K562 treated with DMSO at 1 percent for 4 hours (cell line): Measurements from ENCODE around the gene NPTX1. TPM values are rescaled to one million over a fixed set of nuclear protein-coding genes. Genes with fewer than 3 reads are reported as not detected.

Experiments used
- total RNA-seq: library from RNA; unstranded; fragments of 300-600 nt; gene quantifications from 2 replicates; pipeline ENCODE4 v1.2.3, GENCODE V29; 2022; ENCODE audit not compliant: insufficient read depth

The NPTX1 gene, protein sequence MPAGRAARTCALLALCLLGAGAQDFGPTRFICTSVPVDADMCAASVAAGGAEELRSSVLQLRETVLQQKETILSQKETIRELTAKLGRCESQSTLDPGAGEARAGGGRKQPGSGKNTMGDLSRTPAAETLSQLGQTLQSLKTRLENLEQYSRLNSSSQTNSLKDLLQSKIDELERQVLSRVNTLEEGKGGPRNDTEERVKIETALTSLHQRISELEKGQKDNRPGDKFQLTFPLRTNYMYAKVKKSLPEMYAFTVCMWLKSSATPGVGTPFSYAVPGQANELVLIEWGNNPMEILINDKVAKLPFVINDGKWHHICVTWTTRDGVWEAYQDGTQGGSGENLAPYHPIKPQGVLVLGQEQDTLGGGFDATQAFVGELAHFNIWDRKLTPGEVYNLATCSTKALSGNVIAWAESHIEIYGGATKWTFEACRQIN
- total RNA-seq = not detected in 2 replicates

DNA sequence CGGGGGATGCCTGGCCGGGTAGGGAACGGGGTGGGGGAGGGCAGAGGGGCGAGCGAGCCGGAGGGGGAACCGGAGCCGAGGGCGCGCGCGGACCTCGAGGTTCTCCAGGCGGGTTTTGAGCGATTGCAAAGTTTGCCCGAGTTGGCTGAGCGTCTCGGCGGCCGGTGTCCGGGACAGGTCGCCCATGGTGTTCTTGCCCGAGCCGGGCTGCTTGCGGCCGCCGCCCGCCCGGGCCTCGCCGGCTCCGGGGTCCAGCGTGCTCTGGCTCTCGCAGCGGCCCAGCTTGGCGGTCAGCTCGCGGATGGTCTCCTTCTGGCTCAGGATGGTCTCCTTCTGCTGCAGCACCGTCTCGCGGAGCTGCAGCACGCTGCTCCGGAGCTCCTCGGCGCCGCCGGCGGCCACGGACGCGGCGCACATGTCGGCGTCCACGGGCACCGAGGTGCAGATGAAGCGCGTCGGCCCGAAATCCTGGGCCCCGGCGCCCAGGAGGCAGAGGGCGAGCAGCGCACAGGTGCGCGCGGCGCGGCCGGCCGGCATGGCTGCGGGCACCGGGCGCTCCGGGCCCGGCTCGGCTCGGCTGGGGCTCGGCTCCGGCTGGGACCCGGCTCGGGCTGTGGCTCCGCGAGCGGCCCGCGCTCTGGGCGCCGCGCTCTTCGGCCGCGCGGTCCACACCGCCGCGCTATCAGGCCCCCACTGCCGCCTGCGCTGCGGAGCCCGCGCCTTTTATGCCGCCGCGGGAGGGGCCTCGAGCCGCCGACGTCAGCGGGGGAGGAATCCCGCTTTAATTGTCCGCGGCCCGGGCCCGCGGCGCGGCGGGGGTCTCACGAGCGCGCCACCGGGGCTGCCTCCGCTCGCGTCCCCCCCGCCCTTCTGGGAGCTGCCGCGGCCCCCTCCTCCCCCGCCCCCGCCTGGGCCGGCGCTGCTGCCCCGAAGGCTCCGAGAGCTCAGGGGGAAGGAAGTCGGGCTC lies at the start of gene NPTX1:
Gene NPTX1, minus strand, starts transcription at position 698 of the 967 bp plus-strand sequence. Its CDS starts 161 bp downstream, at position 537.

Other genes starting within 250 kb of the NPTX1 start
- 49.5 and 85.2 TPM in 2 replicates for gene RNF213, start 215.8 kb downstream of the NPTX1 start, total RNA-seq
- gene ENDOV, start 61.4 kb downstream of the NPTX1 start, total RNA-seq = 8.7 and 10.1 TPM in 2 replicates
- gene RPTOR, start 68.2 kb upstream of the NPTX1 start, total RNA-seq = 20.6 and 21.0 TPM in 2 replicates